Hepatocyte (in vitro differentiated cells): ENCODE results near the gene D2HGDH. TPM values are rescaled to one million over a fixed set of nuclear protein-coding genes. Genes with fewer than 3 reads are reported as not detected.

Experiments
- DNase-seq: peaks from one replicate; pipeline ENCODE4 v3.0.0-alpha.2; 2016; ENCODE audit warnings: low spot score
- H2AFZ ChIP-seq: fragments of 200-600 bp; sonication (generic); 2 replicates; pipeline ENCODE4 v1.6.0; 2016; ENCODE audit warnings: antibody characterized with exemption, mild to moderate bottlenecking
- H3K27ac ChIP-seq: fragments of 200-600 bp; sonication (generic); 2 replicates; pipeline ENCODE4 v1.5.1; 2016; ENCODE audit warnings: mild to moderate bottlenecking
- H3K27me3 ChIP-seq: fragments of 200-600 bp; sonication (generic); 2 replicates; pipeline ENCODE4 v1.6.1; 2016
- H3K36me3 ChIP-seq: fragments of 200-600 bp; sonication (generic); replicated peaks from 2 replicates; pipeline ENCODE4 v1.5.1; 2016; ENCODE audit warnings: low read depth; ENCODE audit not compliant: insufficient read depth
- H3K4me1 ChIP-seq: fragments of 200-600 bp; sonication (generic); 2 replicates; pipeline ENCODE4 v1.5.1; 2016; ENCODE audit warnings: mild to moderate bottlenecking, moderate library complexity; ENCODE audit not compliant: insufficient read depth
- H3K4me2 ChIP-seq: fragments of 200-600 bp; sonication (generic); 2 replicates; pipeline ENCODE4 v1.6.0; 2016
- H3K4me3 ChIP-seq: fragments of 200-600 bp; sonication (generic); 2 replicates; pipeline ENCODE4 v1.5.1; 2016; ENCODE audit warnings: mild to moderate bottlenecking
- H3K79me2 ChIP-seq: fragments of 200-600 bp; sonication (generic); 2 replicates; pipeline ENCODE4 v1.6.0; 2017; ENCODE audit warnings: mild to moderate bottlenecking
- H3K9me2 ChIP-seq: fragments of 200-600 bp; sonication (generic); replicated peaks from 2 replicates; pipeline ENCODE4 v1.6.0; 2017; ENCODE audit warnings: mild to moderate bottlenecking; ENCODE audit not compliant: insufficient read depth
- H3K9me3 ChIP-seq: fragments of 200-600 bp; sonication (generic); 2 replicates; pipeline ENCODE4 v1.5.1; 2016; ENCODE audit warnings: low read depth, mild to moderate bottlenecking
- H4K20me1 ChIP-seq: fragments of 200-600 bp; sonication (generic); 2 replicates; pipeline ENCODE4 v1.6.0; 2016; ENCODE audit warnings: mild to moderate bottlenecking; ENCODE audit not compliant: insufficient read depth, poor library complexity, severe bottlenecking
- EZH2 ChIP-seq: fragments of 200-600 bp; sonication (generic); IDR thresholded peaks from 2 replicates; pipeline ENCODE4 v1.6.1; 2016; ENCODE audit warnings: antibody characterized with exemption, mild to moderate bottlenecking, borderline replicate concordance
- EZH2phosphoT487 ChIP-seq: fragments of 200-600 bp; sonication (generic); IDR thresholded peaks from one replicate; pipeline ENCODE4 v1.6.1; 2018; ENCODE audit warnings: antibody characterized with exemption, mild to moderate bottlenecking, low read depth, moderate library complexity; ENCODE audit not compliant: unreplicated experiment, severe bottlenecking
- WGBS: methylation state at CpG from one replicate; pipeline ENCODE4 v1.1.6; 2016; ENCODE audit warnings: low lambda C conversion rate; ENCODE audit errors: missing lambda C conversion rate; 5-methylcytosine and 5-hydroxymethylcytosine counted together
- polyA plus RNA-seq: library from polyadenylated mRNA; unstranded; fragments of >200 nt; fragmentation: Nextera tagmentation; extraction: Ambion mirVana; gene quantifications from 2 replicates; pipeline ENCODE4 v1.2.1, GENCODE V29; 2016
- total RNA-seq: library from RNA; depleted of rRNA; stranded (reverse); fragments of >200 nt; gene quantifications from 2 replicates; pipeline ENCODE4 v1.2.3, GENCODE V29; 2014
- TF ChIP-seq, protein P1 (sequence below): fragments of 200-600 bp; sonication (generic); IDR thresholded peaks from 2 replicates; pipeline ENCODE4 v1.5.1; 2016; ENCODE audit warnings: antibody characterized with exemption, mild to moderate bottlenecking; ENCODE audit not compliant: poor library complexity

D2HGDH gene
- total and polyA plus RNA-seq, 2 experiments from 2014 or later = 12.9 to 41.2 TPM

DNA sequence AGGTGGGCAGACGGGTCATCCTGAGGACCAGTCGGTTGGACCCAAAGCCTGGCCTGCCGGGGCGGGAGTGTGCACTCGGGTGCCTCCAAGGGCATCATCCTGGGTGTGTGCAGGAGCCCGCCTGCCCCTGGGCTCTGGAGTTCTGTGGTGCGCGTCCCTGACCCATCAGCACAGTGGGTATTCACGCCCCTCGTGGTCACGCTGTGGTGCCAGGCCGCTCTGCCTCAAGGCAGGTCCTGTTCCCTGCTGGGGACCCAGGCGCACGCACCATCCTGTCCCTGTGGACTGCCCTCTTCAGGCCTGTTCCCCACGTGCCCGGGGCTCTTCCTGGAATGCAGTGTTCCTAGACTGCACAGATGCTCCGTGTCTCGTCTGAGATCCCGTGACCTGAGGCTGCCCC, 14.3 kb upstream of the D2HGDH start:
- Histone ChIP-seq H3K4me2 (no peak overlapping the region), H3K36me3 (no peaks in the 10 kb centered on the region), H2AFZ (no peak overlapping the region)

DNA sequence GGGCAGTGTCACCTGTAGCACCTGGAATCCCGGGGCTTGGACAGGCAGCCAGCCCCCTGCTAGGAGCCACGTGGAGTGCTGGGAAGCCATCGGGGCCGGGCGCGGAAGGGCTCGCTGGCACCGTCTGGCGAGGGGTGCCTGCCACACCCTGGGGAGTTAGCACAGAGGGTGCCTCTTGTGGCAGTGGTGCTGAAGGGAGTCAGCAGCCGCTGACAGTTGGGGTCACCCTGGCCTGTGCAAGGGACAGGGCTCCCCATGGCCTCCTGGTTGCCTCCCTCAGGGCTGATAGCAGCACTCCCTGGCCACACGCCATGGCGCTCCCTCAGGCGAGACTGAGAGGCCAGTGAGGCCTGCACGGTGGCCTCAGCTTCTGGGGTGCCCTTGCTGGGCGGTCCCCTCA, 13.9 kb upstream of the D2HGDH start:
- H3K9me2 ChIP-seq = no peaks in the 10 kb centered on the region
- no peaks in the 10 kb centered on the region for H3K27me3 ChIP-seq
- 97% methylated on average over 15 of the region's 15 CpGs for WGBS
- no peaks in the 10 kb centered on the region for H3K9me3 ChIP-seq
- no peak overlapping the region for H3K4me2 ChIP-seq
- H3K79me2 ChIP-seq = no peaks in the 10 kb centered on the region
- TF ChIP-seq, protein P1, sequence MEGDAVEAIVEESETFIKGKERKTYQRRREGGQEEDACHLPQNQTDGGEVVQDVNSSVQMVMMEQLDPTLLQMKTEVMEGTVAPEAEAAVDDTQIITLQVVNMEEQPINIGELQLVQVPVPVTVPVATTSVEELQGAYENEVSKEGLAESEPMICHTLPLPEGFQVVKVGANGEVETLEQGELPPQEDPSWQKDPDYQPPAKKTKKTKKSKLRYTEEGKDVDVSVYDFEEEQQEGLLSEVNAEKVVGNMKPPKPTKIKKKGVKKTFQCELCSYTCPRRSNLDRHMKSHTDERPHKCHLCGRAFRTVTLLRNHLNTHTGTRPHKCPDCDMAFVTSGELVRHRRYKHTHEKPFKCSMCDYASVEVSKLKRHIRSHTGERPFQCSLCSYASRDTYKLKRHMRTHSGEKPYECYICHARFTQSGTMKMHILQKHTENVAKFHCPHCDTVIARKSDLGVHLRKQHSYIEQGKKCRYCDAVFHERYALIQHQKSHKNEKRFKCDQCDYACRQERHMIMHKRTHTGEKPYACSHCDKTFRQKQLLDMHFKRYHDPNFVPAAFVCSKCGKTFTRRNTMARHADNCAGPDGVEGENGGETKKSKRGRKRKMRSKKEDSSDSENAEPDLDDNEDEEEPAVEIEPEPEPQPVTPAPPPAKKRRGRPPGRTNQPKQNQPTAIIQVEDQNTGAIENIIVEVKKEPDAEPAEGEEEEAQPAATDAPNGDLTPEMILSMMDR = no peak
- TF ChIP-seq EZH2 (no peak), EZH2phosphoT487 (no peak)
- no peak overlapping the region for H3K4me3 ChIP-seq
- DNase-seq = no peak
- no peak overlapping the region for H2AFZ ChIP-seq
- H3K4me1 ChIP-seq = no peaks in the 10 kb centered on the region
- no peaks in the 10 kb centered on the region for H3K36me3 ChIP-seq
- H3K27ac ChIP-seq = no peak overlapping the region
- H4K20me1 ChIP-seq = no peaks in the 10 kb centered on the region

More for the DNA sequence above, 14.3 kb upstream of the D2HGDH start:
- Histone ChIP-seq H3K4me3 (no peak overlapping the region), H3K27me3 (no peaks in the 10 kb centered on the region), H3K4me1 (no peaks in the 10 kb centered on the region), H3K79me2 (no peaks in the 10 kb centered on the region), H3K9me2 (no peaks in the 10 kb centered on the region), H4K20me1 (no peaks in the 10 kb centered on the region), H3K27ac (no peak overlapping the region), H3K9me3 (no peaks in the 10 kb centered on the region)
- DNase-seq = no peak
- TF ChIP-seq EZH2phosphoT487 (no peak), EZH2 (no peak)
- TF ChIP-seq, protein P1 = no peak
- 99% methylated on average over 19 of the region's 19 CpGs for WGBS

DNA sequence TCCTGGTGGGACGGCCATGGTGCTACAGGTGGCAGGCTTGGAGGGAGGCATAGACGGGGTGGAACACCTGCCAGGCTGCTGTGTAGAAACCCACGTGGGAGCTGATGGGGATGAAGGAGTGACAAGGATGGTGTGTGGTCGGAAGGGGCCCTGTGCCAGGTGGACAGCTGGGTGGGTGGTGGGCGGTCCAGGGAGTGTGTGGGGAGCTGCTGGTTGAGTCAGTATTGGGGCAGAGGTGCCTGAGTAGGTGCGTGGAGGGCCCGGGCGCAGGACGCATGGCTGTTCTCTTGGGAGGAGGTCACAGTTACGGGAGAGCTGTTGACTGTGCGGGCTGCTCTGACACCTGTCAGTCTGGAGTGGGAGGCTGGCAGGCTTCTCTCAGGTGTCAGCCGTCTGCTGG, 12.6 kb upstream of the D2HGDH start:
- Histone ChIP-seq H3K27me3 (no peaks in the 10 kb centered on the region), H2AFZ (no peak overlapping the region), H3K9me3 (no peaks in the 10 kb centered on the region), H3K4me1 (no peaks in the 10 kb centered on the region), H3K27ac (no peak overlapping the region), H3K36me3 (no peaks in the 10 kb centered on the region), H4K20me1 (no peaks in the 10 kb centered on the region), H3K9me2 (no peaks in the 10 kb centered on the region), H3K4me2 (no peak overlapping the region), H3K4me3 (no peak overlapping the region), H3K79me2 (no peaks in the 10 kb centered on the region)
- TF ChIP-seq EZH2 = no peak
- no peak for TF ChIP-seq EZH2phosphoT487
- TF ChIP-seq, protein P1 = no peak
- WGBS = 95% methylated on average over 12 of the region's 12 CpGs
- no peak for DNase-seq
